Measurements from ENCODE around the gene MYOM3. TPM values are rescaled to one million over a fixed set of nuclear protein-coding genes. Genes with fewer than 3 reads are reported as not detected.

MYOM3 gene
- total and polyA plus RNA-seq, 2 of the 13 experiments (the other 11 are each of a cell fraction or from before 2014, with no cell fraction given), result 5.8 to 15.3 TPM

DNA sequence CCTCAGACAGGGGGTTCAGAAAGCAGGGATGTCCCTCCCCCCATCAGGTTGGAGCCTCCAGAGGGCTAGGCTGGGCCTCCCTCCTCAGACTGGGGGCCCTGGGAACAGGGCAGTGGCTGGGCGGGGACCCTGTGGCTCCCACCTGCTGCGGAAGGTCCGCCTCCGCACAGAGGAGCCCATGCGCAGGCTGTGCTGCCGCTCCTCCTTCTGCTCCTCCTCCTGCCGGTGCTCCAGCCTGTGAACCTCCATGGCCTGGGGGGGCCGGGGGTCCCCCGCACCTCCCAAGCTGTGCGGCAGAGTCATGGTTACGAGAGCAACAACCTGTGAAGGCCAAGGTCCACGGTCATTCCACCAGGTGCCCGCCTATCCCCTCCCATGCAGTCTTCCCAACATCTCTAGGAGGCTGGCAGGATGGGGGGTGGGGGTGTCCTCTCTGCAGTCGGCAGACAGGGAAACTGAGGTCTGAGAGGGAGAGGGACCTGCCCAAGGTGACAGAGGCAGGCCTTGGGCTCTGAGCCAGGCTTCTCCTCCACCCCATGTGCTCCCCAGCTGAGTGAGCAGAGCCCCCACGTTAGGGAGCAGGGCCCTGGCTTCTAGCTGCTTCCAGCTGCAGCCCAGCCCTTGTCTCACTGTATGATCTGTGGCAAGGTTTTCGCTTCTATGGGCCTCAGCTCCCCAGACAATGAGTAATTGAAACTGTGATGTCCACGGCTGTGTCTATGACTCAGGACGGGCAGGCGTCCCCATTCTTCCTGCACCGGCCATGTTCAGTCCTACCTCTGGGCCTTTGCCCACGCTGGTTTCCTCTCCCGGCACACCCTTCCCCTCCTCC is 3.4 kb downstream of the MYOM3 start (continued):
- TF ChIP-seq EZH2 (conservative IDR thresholded peaks at IDR 0.05; ENCODE audit: low read depth, low read length) (no peak), EHMT2 (IDR thresholded peaks at IDR 0.05; ENCODE audit: borderline replicate concordance, low read depth, low read length) (no peak), GTF2F1 (IDR thresholded peaks at IDR 0.05; ENCODE audit: low read length) (no peak), NR3C1 (CRISPR knock-in tag; IDR thresholded peaks at IDR 0.05) (no peak), KDM2A (CRISPR knock-in tag; IDR thresholded peaks at IDR 0.05; ENCODE audit: borderline replicate concordance, low read depth) (peak; percentile 23; the same call in 1 of the 2 replicates), ZNF550 (CRISPR knock-in tag; IDR thresholded peaks at IDR 0.05; ENCODE audit: borderline replicate concordance) (no peak), HMG20B (CRISPR knock-in tag; conservative IDR thresholded peaks at IDR 0.05) (no peak), HNF1B (CRISPR knock-in tag; IDR thresholded peaks at IDR 0.05) (no peak; the same call in 1 of the 2 replicates), GLI4 (CRISPR knock-in tag; IDR thresholded peaks at IDR 0.05; ENCODE audit: borderline replicate concordance) (no peak), SKI (IDR thresholded peaks at IDR 0.05; ENCODE audit: partially characterized antibody) (peak; percentile 42), ZNF629 (CRISPR knock-in tag; conservative IDR thresholded peaks at IDR 0.05) (no peak), ZNF138 (CRISPR knock-in tag; IDR thresholded peaks at IDR 0.05; ENCODE audit: low read depth) (peak; percentile 31; the same call in 1 of the 2 replicates), ZNF749 (CRISPR knock-in tag; IDR thresholded peaks at IDR 0.05; ENCODE audit: borderline replicate concordance) (no peak), ZNF747 (CRISPR knock-in tag; IDR thresholded peaks at IDR 0.05; ENCODE audit: borderline replicate concordance) (0 out of 2 replicates have a peak, but pooled peaks have one; percentile 44), HNF4A (CRISPR knock-in tag; IDR thresholded peaks at IDR 0.05) (peak; percentile 73), SP4 (CRISPR knock-in tag; IDR thresholded peaks at IDR 0.05) (peak; percentile 35), SNRNP70 (IDR thresholded peaks at IDR 0.05; ENCODE audit: low read depth, low read length) (no peak), ZNF609 (CRISPR knock-in tag; IDR thresholded peaks at IDR 0.05; ENCODE audit: borderline replicate concordance) (peak; percentile 76), SMC3 (IDR thresholded peaks at IDR 0.05; ENCODE audit: low read length) (no peak), ZNF556 (CRISPR knock-in tag; IDR thresholded peaks at IDR 0.05; ENCODE audit: borderline replicate concordance) (peak; percentile 13; the same call in 1 of the 2 replicates)
- TF ChIP-seq, protein P1, sequence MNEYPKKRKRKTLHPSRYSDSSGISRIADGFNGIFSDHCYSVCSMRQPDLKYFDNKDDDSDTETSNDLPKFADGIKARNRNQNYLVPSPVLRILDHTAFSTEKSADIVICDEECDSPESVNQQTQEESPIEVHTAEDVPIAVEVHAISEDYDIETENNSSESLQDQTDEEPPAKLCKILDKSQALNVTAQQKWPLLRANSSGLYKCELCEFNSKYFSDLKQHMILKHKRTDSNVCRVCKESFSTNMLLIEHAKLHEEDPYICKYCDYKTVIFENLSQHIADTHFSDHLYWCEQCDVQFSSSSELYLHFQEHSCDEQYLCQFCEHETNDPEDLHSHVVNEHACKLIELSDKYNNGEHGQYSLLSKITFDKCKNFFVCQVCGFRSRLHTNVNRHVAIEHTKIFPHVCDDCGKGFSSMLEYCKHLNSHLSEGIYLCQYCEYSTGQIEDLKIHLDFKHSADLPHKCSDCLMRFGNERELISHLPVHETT (CRISPR knock-in tag; conservative IDR thresholded peaks at IDR 0.05), result 0 out of 2 replicates have a peak, but pooled peaks have one; percentile 39

Measured in HepG2 (cell line).